CD4-positive, alpha-beta T cell treated with Interleukin-17A for 1 hour (primary cell): ENCODE measurements around the gene SF3B2.
A peak's percentile ranks its signal among the peaks of the same experiment; 100 is the strongest.
"Not testable (repeated sequence)": the region's sequence is repeated elsewhere in the genome, so short reads cannot be mapped to it uniquely, and the experiment has no call there.

Experiments used
- DNase-seq: peaks from one replicate; pipeline ENCODE4 v3.0.0-alpha.2; 2020

SF3B2 gene

GRCh38 chr11:66080055-66080817 lies 28.1 kb downstream of the SF3B2 start:
- peak; percentile 79 for DNase-seq

- peak; percentile 85 for DNase-seq
These were observed 29.3 kb downstream of the SF3B2 start for GRCh38 chr11:66081505-66081904.

- no peak for DNase-seq
These were observed 31.0 kb downstream of the SF3B2 start for GRCh38 chr11:66082946-66083698.

- no peak for DNase-seq
These were observed 31.6 kb downstream of the SF3B2 start for GRCh38 chr11:66083767-66084166.

- DNase-seq: no peak
These were observed 32.8 kb downstream of the SF3B2 start for GRCh38 chr11:66084821-66085475.

GRCh38 chr11:66087148-66087908 lies 35.2 kb downstream of the SF3B2 start:
- DNase-seq: no peak

GRCh38 chr11:66089067-66089466 lies 36.9 kb downstream of the SF3B2 start:
- no peak for DNase-seq

GRCh38 chr11:66090288-66090687 lies 38.1 kb downstream of the SF3B2 start:
- DNase-seq: no peak

- DNase-seq: not testable (repeated sequence)
These were observed 40.0 kb downstream of the SF3B2 start for GRCh38 chr11:66092125-66092524.

GRCh38 chr11:66099746-66100145 lies 47.6 kb downstream of the SF3B2 start:
- not testable (repeated sequence) for DNase-seq

GRCh38 chr11:66100272-66101065 lies 48.3 kb downstream of the SF3B2 start:
- DNase-seq: peak; percentile 76

- DNase-seq: no peak
These were observed 48.9 kb downstream of the SF3B2 start for GRCh38 chr11:66101066-66101464.

- no peak for DNase-seq
These were observed 52.0 kb downstream of the SF3B2 start for GRCh38 chr11:66104057-66104638.

GRCh38 chr11:66106786-66107599 lies 54.8 kb downstream of the SF3B2 start:
- no peak for DNase-seq

GRCh38 chr11:66107600-66108510 lies 55.7 kb downstream of the SF3B2 start:
- no peak for DNase-seq

GRCh38 chr11:66109294-66109693 lies 57.1 kb downstream of the SF3B2 start:
- DNase-seq: no peak

GRCh38 chr11:66111158-66111557 lies 59.0 kb downstream of the SF3B2 start:
- DNase-seq: no peak

GRCh38 chr11:66112041-66112491 lies 59.9 kb downstream of the SF3B2 start:
- no peak for DNase-seq
